Right cardiac atrium (tissue), 5 donors: ENCODE results near the gene DHX16. TPM values are rescaled to one million over a fixed set of nuclear protein-coding genes. Genes with fewer than 3 reads are reported as not detected.

Experiments
- ATAC-seq, 2 donors: fragments of 200-7000 bp; cut with Tn5 transposase; one replicate each; pipeline versions ENCODE4 v1.8.0 to v1.9.1; 2020; ENCODE audit warnings: moderate library complexity in 2 of 2, mild to moderate bottlenecking in 1 of 2
- DNase-seq, 3 donors: peaks; one replicate each; pipeline ENCODE4 v3.0.0-alpha.2; 2020
- H3K27ac ChIP-seq: one replicate; pipeline ENCODE4 v1.5.1; 2013; ENCODE audit warnings: mild to moderate bottlenecking, low read length, control low read depth, moderate library complexity
- H3K27me3 ChIP-seq: one replicate; pipeline ENCODE4 v1.6.1; 2013; ENCODE audit not compliant: control insufficient read depth, insufficient read depth
- H3K4me1 ChIP-seq: one replicate; pipeline ENCODE4 v1.6.1; 2013; ENCODE audit warnings: low read length; ENCODE audit not compliant: control insufficient read depth, insufficient read depth
- H3K4me3 ChIP-seq: one replicate; pipeline ENCODE4 v1.5.1; 2013; ENCODE audit warnings: low read length, control low read depth
- H3K9me3 ChIP-seq: one replicate; pipeline ENCODE4 v1.6.1; 2013; ENCODE audit warnings: low read length; ENCODE audit not compliant: control insufficient read depth
- WGBS: extraction: QIAGEN DNeasy Blood & Tissue Kit; methylation state at CpG from one replicate; pipeline ENCODE4 v1.1.7; 2013; 5-methylcytosine and 5-hydroxymethylcytosine counted together
- intact Hi-C, 4 donors: fragments of 100-400 bp; cut with DNase I; formaldehyde crosslinking; loops; one replicate each; pipeline versions ENCODE4 v1.11.0 to v1.14.0; 2022 to 2023
- polyA plus RNA-seq: library from polyadenylated mRNA; stranded (reverse); fragments of 200-250 nt; gene quantifications from one replicate; pipeline ENCODE4 v1.2.3, GENCODE V29; 2013
- total RNA-seq, 4 donors: library from RNA; stranded (reverse); fragmentation: NEBNext Ultra II Directional; extraction: Animal tissue kit (Norgen Biotek cat#: 25700); gene quantifications; one replicate each; pipeline ENCODE4 v1.2.1, GENCODE V29; 2021
- donor health status: healthy with polysubstance abuse.
- donor health status: DM: no; HTN: yes; CAD: no.
- donor health status: DM: no; HTN: no; CAD: no.
- donor health status: DM: no; HTN: yes; CAD: no; lungs with severe emphysema.
- donor health status: DM: yes; HTN: yes; CAD: no.

Gene DHX16
- total and polyA plus RNA-seq, 5 donors = 17.0 to 23.4 (median 19.4) TPM

GRCh38 chr6:30647242-30648116, 25.3 kb downstream of the DHX16 start:
- Histone ChIP-seq H3K4me3 (peak overlapping the region; percentile 73), H3K9me3 (no peaks in the 10 kb centered on the region), H3K27ac (peak overlapping the region; percentile 81), H3K4me1 (no peaks in the 10 kb centered on the region), H3K27me3 (no peaks in the 10 kb centered on the region)
- ATAC-seq = peak; percentile 86 to 87
- WGBS = under 1% methylated on average over 78 of the region's 78 CpGs
- peak; percentile 79 to 91 (median 91) for DNase-seq
- intact Hi-C loops = no loop called here

GRCh38 chr6:30646450-30647241, 26.2 kb downstream of the DHX16 start, which contains the start of gene C6orf136:
C6orf136 (plus strand) TSS chr6:30647133; CDS start chr6:30647232, 99 bp downstream.
- H3K4me3 ChIP-seq = peak within 1 kb of the TSS; percentile 73
- H3K4me1 ChIP-seq = no peaks in the 10 kb centered on the region
- intact Hi-C loops = no loop called here
- H3K27me3 ChIP-seq = no peaks in the 10 kb centered on the region
- WGBS = 10% methylated on average over 37 of the region's 37 CpGs
- peak within 1 kb of the TSS; percentile 81 for H3K27ac ChIP-seq
- ATAC-seq (peak; percentile 91 to 92), DNase-seq (peak; percentile 96 to 98 (median 98))
- no peaks in the 10 kb centered on the region for H3K9me3 ChIP-seq

- ATAC-seq = no peak
- H3K4me3 ChIP-seq = no peak overlapping the region
- 71% methylated on average over 1 of the region's 1 CpG for WGBS
- intact Hi-C loops = no loop called here
- no peaks in the 10 kb centered on the region for H3K9me3 ChIP-seq
- H3K27ac ChIP-seq = no peak overlapping the region
- DNase-seq = no peak
- H3K27me3 ChIP-seq = no peaks in the 10 kb centered on the region
- no peaks in the 10 kb centered on the region for H3K4me1 ChIP-seq
These were observed 26.8 kb downstream of the DHX16 start for GRCh38 chr6:30645989-30646388.

- DNase-seq (no peak), ATAC-seq (no peak)
- H3K4me1 ChIP-seq = no peaks in the 10 kb centered on the region
- WGBS = 82% methylated on average over 5 of the region's 5 CpGs
- no peak overlapping the region for H3K27ac ChIP-seq
- H3K27me3 ChIP-seq = no peaks in the 10 kb centered on the region
- intact Hi-C loops = no loop called here
- H3K9me3 ChIP-seq = no peaks in the 10 kb centered on the region
- H3K4me3 ChIP-seq = no peak overlapping the region
These were observed 28.0 kb downstream of the DHX16 start for GRCh38 chr6:30644769-30645168.

- intact Hi-C loops = no loop called here
- 100% methylated on average over 2 of the region's 2 CpGs for WGBS
- no peaks in the 10 kb centered on the region for H3K9me3 ChIP-seq
- no peak for DNase-seq
- H3K27me3 ChIP-seq = no peaks in the 10 kb centered on the region
- H3K4me1 ChIP-seq = no peaks in the 10 kb centered on the region
- no peak overlapping the region for H3K4me3 ChIP-seq
- no peak overlapping the region for H3K27ac ChIP-seq
- ATAC-seq = no peak
These were observed 29.1 kb downstream of the DHX16 start for GRCh38 chr6:30643656-30644055.

GRCh38 chr6:30641048-30641447, 31.8 kb downstream of the DHX16 start:
- ATAC-seq (no peak), DNase-seq (no peak)
- no peak overlapping the region for H3K27ac ChIP-seq
- intact Hi-C loops = no loop called here
- no peak overlapping the region for H3K4me3 ChIP-seq
- H3K9me3 ChIP-seq = no peaks in the 10 kb centered on the region
- no peaks in the 10 kb centered on the region for H3K27me3 ChIP-seq
- no peaks in the 10 kb centered on the region for H3K4me1 ChIP-seq
- WGBS = 86% methylated on average over 1 of the region's 1 CpG

- ATAC-seq = no peak
- intact Hi-C loops = no loop called here
- H3K9me3 ChIP-seq = no peaks in the 10 kb centered on the region
- no peak for DNase-seq
- H3K4me3 ChIP-seq = no peak overlapping the region
- H3K27ac ChIP-seq = no peak overlapping the region
- H3K4me1 ChIP-seq = no peaks in the 10 kb centered on the region
- WGBS = 81% methylated on average over 10 of the region's 10 CpGs
- H3K27me3 ChIP-seq = no peaks in the 10 kb centered on the region
These were observed 32.3 kb downstream of the DHX16 start for GRCh38 chr6:30640481-30640880.

- ATAC-seq (no peak), DNase-seq (no peak)
- 99% methylated on average over 3 of the region's 3 CpGs for WGBS
- Histone ChIP-seq H3K27me3 (no peaks in the 10 kb centered on the region), H3K9me3 (no peaks in the 10 kb centered on the region), H3K27ac (no peak overlapping the region), H3K4me1 (no peaks in the 10 kb centered on the region), H3K4me3 (no peak overlapping the region)
- intact Hi-C loops = no loop called here
These were observed 37.0 kb downstream of the DHX16 start for GRCh38 chr6:30635834-30636233.

GRCh38 chr6:30626484-30627366, 46.1 kb downstream of the DHX16 start, which contains the start of gene ATAT1:
ATAT1 (plus strand) TSS chr6:30626874.
- peak; percentile 96 for ATAC-seq
- H3K27me3 ChIP-seq = no peaks in the 10 kb centered on the region
- 3% methylated on average over 36 of the region's 36 CpGs for WGBS
- H3K4me3 ChIP-seq = peak within 1 kb of the TSS; percentile 45
- peak; percentile 91 to 97 (median 96) for DNase-seq
- H3K4me1 ChIP-seq = no peaks in the 10 kb centered on the region
- no peaks in the 10 kb centered on the region for H3K9me3 ChIP-seq
- peak within 1 kb of the TSS; percentile 85 for H3K27ac ChIP-seq
- intact Hi-C loops = no loop called here

- 96% methylated on average over 8 of the region's 8 CpGs for WGBS
- ATAC-seq = no peak
- H3K27ac ChIP-seq = no peak overlapping the region
- no peak overlapping the region for H3K4me3 ChIP-seq
- DNase-seq = no peak
- no peaks in the 10 kb centered on the region for H3K27me3 ChIP-seq
- intact Hi-C loops = no loop called here
- H3K9me3 ChIP-seq = no peaks in the 10 kb centered on the region
- no peaks in the 10 kb centered on the region for H3K4me1 ChIP-seq
These were observed 47.3 kb downstream of the DHX16 start for GRCh38 chr6:30625511-30625910.
